GM18507 (cell line): ENCODE data around the gene DNM2.
A peak's percentile ranks its signal among the peaks of the same experiment; 100 is the strongest.
"Not testable (repeated sequence)": the region's sequence is repeated elsewhere in the genome, so short reads cannot be mapped to it uniquely, and the experiment has no call there.

Source experiments
- DNase-seq: peaks from one replicate; pipeline ENCODE4 v3.0.0; 2011; ENCODE audit warnings: low read depth; ENCODE audit not compliant: insufficient read length; ENCODE audit errors: extremely low spot score
- FAIRE-seq: peaks from 2 replicates; lab custom pipeline; 2011; peaks lifted over from hg19 to GRCh38; lab: Jason Lieb, UNC

Gene DNM2

DNA sequence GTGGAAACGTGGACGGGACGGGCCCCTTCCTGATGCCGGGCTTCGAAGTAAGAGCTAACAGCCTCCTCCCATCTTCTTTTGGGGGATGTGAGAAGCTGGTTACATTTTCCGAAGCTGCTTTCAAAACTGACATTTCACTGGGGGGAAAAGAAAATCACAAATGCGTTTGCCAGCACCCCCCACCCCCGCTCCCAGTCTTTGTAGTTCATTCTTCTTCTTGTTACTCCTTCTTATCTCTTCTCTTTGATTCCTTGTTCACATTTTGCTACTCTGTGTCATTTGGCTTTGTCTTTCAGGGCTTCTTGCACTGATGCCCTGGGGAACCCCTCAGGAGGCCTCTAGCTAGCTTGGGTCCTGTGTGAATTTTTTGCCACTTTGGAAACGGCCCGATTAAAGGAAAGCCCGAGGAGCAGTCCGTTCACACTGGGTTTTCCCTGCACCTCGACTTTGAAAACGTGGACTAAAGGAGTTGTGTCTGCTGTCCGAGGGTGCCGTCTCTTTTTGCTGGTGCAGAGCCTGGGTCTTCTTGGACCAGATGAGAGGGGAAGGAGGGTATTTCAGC, 154.7 kb downstream of the DNM2 start:
- DNase-seq (no peak), FAIRE-seq (peak; percentile 39)

GRCh38 chr19:10874024-10874423, 156.1 kb downstream of the DNM2 start:
- peak; percentile 55 for FAIRE-seq
- no peak for DNase-seq

- DNase-seq (no peak), FAIRE-seq (peak; percentile 93)
Observed at GRCh38 chr19:10876459-10877240, 158.8 kb downstream of the DNM2 start.

DNA sequence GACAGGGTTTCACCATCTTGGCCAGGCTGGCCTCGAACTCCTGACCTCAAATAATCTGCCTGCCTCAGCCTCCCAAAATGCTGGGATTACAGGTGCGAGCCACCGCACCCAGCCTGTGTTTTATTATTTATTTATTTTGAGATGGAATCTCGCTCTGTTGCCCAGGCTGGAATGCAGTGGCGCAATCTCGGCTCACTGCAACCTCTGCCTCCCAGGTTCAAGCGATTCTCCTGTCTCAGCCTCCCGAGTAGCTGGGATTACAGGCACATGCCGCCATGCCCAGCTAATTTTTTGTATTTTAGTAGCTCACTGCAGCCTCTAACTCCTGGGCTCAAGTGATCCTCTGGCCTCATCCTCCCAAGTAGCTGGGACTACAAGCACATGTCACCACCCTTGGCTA, 159.7 kb downstream of the DNM2 start:
- DNase-seq, FAIRE-seq: not testable (repeated sequence)

- FAIRE-seq (peak; percentile 18), DNase-seq (no peak)
Observed at GRCh38 chr19:10878253-10878652, 160.4 kb downstream of the DNM2 start.
